Mucosa of descending colon (tissue), 3 donors: ENCODE measurements around the gene OXLD1. TPM values are rescaled to one million over a fixed set of nuclear protein-coding genes. Genes with fewer than 3 reads are reported as not detected.

ENCODE experiments used
- ATAC-seq: fragments of 200-7000 bp; cut with Tn5 transposase; one replicate; pipeline ENCODE4 v1.9.1; 2020; ENCODE audit warnings: mild to moderate bottlenecking, moderate library complexity
- DNase-seq, 3 donors: peaks; one replicate each; pipeline ENCODE4 v3.0.0-alpha.2; 2020
- H3K36me3 ChIP-seq: fragments of 200-600 bp; one replicate; pipeline ENCODE4 v1.8.0; 2021; ENCODE audit warnings: low read depth, mild to moderate bottlenecking
- H3K4me1 ChIP-seq: fragments of 200-600 bp; one replicate; pipeline ENCODE4 v1.8.0; 2021; ENCODE audit warnings: low read depth, mild to moderate bottlenecking
- H3K4me3 ChIP-seq: fragments of 200-600 bp; one replicate; pipeline ENCODE4 v1.8.0; 2021; ENCODE audit warnings: mild to moderate bottlenecking
- H3K9me3 ChIP-seq: fragments of 200-600 bp; one replicate; pipeline ENCODE4 v1.8.0; 2021; ENCODE audit warnings: mild to moderate bottlenecking
- intact Hi-C, 2 donors: fragments of 100-400 bp; cut with DNase I in 1 of 2; cut with micrococcal nuclease in 1 of 2; formaldehyde crosslinking; loops; one replicate each; pipeline versions ENCODE4 v1.11.0 to v1.11.1; 2022; cut with DNase I, micrococcal nuclease
- total RNA-seq, 3 donors: library from RNA; stranded (reverse); fragmentation: NEBNext Ultra II Directional in 2 of 3; extraction: Animal tissue kit (Norgen Biotek cat#: 25700) in 2 of 3; gene quantifications; one replicate each; pipeline versions ENCODE4 v1.2.1 to v1.2.4, GENCODE V29; 2021 to 2023
- TF ChIP-seq, protein P1 (sequence below): fragments of 200-600 bp; IDR thresholded peaks from one replicate; pipeline ENCODE4 v1.8.0; 2022; ENCODE audit warnings: antibody characterized with exemption, mild to moderate bottlenecking
- donor health status: DM: no; HTN: no; CAD: no; lungs with moderate emphysema.
- donor health status: DM: no; HTN: no; CAD: no.
- donor health status: DM: no; HTN: yes; CAD: no.

Gene OXLD1
- total RNA-seq, 3 donors from 2014 or later, result 26.3 to 27.5 (median 26.8) TPM

DNA sequence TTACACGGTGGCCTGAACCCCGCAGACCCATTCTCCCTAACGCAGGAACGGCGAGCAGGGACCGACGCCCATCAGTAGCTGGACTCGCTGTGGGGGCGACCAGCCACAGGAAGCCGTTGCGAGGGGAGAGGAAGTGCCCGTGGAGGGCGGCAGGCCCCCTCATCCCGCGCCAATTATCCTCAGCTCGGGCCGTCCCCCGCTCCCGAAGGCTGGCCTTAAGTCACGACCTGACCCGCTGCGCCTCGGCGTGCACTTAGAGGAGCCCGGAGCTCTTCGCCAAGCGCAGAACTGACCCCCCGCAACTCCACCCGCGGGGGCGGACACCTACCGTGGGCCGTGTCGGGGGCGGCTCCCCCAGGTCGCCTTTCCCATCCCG, 16.8 kb upstream of the OXLD1 start:
- TF ChIP-seq, protein P1, sequence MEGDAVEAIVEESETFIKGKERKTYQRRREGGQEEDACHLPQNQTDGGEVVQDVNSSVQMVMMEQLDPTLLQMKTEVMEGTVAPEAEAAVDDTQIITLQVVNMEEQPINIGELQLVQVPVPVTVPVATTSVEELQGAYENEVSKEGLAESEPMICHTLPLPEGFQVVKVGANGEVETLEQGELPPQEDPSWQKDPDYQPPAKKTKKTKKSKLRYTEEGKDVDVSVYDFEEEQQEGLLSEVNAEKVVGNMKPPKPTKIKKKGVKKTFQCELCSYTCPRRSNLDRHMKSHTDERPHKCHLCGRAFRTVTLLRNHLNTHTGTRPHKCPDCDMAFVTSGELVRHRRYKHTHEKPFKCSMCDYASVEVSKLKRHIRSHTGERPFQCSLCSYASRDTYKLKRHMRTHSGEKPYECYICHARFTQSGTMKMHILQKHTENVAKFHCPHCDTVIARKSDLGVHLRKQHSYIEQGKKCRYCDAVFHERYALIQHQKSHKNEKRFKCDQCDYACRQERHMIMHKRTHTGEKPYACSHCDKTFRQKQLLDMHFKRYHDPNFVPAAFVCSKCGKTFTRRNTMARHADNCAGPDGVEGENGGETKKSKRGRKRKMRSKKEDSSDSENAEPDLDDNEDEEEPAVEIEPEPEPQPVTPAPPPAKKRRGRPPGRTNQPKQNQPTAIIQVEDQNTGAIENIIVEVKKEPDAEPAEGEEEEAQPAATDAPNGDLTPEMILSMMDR, result no peak
- intact Hi-C loops, result no loop called here
- Histone ChIP-seq H3K4me1 (peaks cover 18% of the 10 kb centered on the region), H3K36me3 (peaks cover 6% of the 10 kb centered on the region), H3K4me3 (peak overlapping the region; percentile 99), H3K9me3 (no peaks in the 10 kb centered on the region)
- DNase-seq (no peak), ATAC-seq (peak; percentile 27)

- H3K9me3 ChIP-seq, result no peaks in the 10 kb centered on the region
- peaks cover 18% of the 10 kb centered on the region for H3K4me1 ChIP-seq
- peaks cover 4% of the 10 kb centered on the region for H3K36me3 ChIP-seq
- ATAC-seq (no peak), DNase-seq (no peak)
- TF ChIP-seq, protein P1, result no peak
- intact Hi-C loops, result no loop called here
- peak overlapping the region; percentile 99 for H3K4me3 ChIP-seq
These were observed 16.3 kb upstream of the OXLD1 start for GRCh38 chr17:81682565-81683207.

DNA sequence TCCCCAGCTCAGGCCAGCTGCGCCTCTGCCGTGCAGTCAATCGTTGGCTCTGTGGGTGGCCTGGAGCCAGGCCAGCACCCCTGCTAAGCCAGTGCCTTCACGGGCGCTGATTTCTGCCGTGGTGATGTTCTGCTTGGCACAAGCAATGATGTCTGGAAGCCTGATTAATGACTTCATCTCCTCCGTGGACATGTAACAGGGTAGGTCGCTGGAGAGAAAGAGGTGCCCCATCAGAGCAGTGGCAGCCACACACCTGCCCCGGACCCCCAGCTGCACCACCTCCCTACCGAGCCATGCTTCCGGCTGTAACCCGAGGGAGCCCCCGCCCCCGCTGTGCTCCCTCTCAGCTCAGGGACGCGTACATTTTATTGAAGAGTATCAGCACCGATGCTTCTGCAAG, 15.3 kb upstream of the OXLD1 start:
- DNase-seq, result no peak
- no peak for ATAC-seq

GRCh38 chr17:81680150-81680549, 13.7 kb upstream of the OXLD1 start:
- Histone ChIP-seq H3K9me3 (no peaks in the 10 kb centered on the region), H3K4me3 (no peak overlapping the region), H3K36me3 (no peaks in the 10 kb centered on the region), H3K4me1 (peaks cover 14% of the 10 kb centered on the region)
- intact Hi-C loops, result no loop called here
- ATAC-seq, result no peak
- TF ChIP-seq, protein P1, result no peak
- DNase-seq, result no peak

More for the DNA sequence above, 15.3 kb upstream of the OXLD1 start:
- intact Hi-C loops, result no loop called here
- H3K36me3 ChIP-seq, result peaks cover 4% of the 10 kb centered on the region
- H3K4me1 ChIP-seq, result peaks cover 18% of the 10 kb centered on the region
- H3K4me3 ChIP-seq, result no peak overlapping the region
- H3K9me3 ChIP-seq, result no peaks in the 10 kb centered on the region
- TF ChIP-seq, protein P1, result no peak

DNA sequence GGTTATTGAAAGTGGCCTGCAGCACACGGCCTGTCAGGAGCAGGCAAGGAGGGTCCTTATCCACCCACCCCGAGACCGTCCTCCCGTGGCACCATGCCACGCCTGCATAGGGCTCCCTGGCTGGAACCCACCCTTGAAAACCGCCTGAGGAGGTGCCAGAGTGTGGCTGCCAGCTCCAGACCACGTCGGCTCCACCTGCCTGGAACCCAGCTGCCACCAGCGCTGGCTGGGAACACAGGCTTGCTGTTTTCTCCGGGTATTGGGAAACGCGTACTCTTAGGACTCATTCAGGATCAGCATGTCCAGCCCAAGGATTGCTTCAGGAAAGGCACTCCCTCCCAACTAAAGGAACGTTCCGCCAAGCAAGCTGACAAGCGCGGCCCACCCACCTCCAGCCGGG, 10.5 kb upstream of the OXLD1 start:
- DNase-seq (no peak), ATAC-seq (no peak)
- H3K36me3 ChIP-seq, result no peaks in the 10 kb centered on the region

More for the DNA sequence above, 10.5 kb upstream of the OXLD1 start:
- intact Hi-C loops, result no loop called here
- Histone ChIP-seq H3K9me3 (no peaks in the 10 kb centered on the region), H3K4me3 (no peak overlapping the region), H3K4me1 (no peaks in the 10 kb centered on the region)
- TF ChIP-seq, protein P1, result no peak
